ENCODE results near the gene PTPRE.

DNA sequence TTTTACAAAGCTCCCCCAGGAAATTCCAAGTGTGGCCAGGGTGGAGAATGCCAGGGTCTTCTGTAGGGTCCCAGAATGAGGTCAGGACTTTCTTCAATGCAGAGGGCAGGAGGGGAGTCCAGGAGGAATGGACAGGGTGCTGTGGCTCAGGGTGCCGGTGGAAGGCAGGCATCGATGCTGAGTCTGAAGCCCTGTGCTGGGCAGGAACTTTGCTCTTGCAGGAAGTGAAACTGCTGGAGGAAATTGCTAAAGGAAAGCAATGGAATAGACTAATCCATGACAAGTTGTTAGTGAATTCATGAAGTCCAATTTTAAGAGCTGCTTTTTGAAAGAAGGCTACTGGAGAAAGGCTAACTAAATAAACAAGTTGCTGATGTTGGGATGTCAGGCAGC, 14.8 kb downstream of the PTPRE start:
- no peak for TF ChIP-seq CTCF (IDR thresholded peaks at IDR 0.05; ENCODE audit: low read depth, low read length)
- TF ChIP-seq, protein P1, sequence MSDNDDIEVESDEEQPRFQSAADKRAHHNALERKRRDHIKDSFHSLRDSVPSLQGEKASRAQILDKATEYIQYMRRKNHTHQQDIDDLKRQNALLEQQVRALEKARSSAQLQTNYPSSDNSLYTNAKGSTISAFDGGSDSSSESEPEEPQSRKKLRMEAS (IDR thresholded peaks at IDR 0.05; ENCODE audit: low read depth, low read length): no peak
